ENCODE measurements around the gene FANCF.

GRCh38 chr11:22597062-22597461 is 28.6 kb downstream of the FANCF start:
- TF ChIP-seq, protein P1, sequence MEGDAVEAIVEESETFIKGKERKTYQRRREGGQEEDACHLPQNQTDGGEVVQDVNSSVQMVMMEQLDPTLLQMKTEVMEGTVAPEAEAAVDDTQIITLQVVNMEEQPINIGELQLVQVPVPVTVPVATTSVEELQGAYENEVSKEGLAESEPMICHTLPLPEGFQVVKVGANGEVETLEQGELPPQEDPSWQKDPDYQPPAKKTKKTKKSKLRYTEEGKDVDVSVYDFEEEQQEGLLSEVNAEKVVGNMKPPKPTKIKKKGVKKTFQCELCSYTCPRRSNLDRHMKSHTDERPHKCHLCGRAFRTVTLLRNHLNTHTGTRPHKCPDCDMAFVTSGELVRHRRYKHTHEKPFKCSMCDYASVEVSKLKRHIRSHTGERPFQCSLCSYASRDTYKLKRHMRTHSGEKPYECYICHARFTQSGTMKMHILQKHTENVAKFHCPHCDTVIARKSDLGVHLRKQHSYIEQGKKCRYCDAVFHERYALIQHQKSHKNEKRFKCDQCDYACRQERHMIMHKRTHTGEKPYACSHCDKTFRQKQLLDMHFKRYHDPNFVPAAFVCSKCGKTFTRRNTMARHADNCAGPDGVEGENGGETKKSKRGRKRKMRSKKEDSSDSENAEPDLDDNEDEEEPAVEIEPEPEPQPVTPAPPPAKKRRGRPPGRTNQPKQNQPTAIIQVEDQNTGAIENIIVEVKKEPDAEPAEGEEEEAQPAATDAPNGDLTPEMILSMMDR (IDR thresholded peaks at IDR 0.05): no peak
- TF ChIP-seq POLR2A (IDR thresholded peaks at IDR 0.05): no peak

Data from testis (tissue), 2 donors.